ENCODE results near the gene KANSL1L.

Gene KANSL1L

GRCh38 chr2:210072493-210072892, 98.7 kb downstream of the KANSL1L start:
- Histone ChIP-seq H3K9ac (ENCODE audit: insufficient read length) (no peak overlapping the region), H3K36me3 (ENCODE audit: insufficient read depth, low read length) (no peaks in the 10 kb centered on the region), H3K27ac (no peak overlapping the region), H3K4me3 (no peak overlapping the region), H3K9me3 (ENCODE audit: low read depth, low read length) (no peaks in the 10 kb centered on the region)
- no peak for DNase-seq (ENCODE audit: low read depth, low spot score)
- TF ChIP-seq POLR2AphosphoS5 (IDR thresholded peaks at IDR 0.05; ENCODE audit: borderline replicate concordance, low read depth, low read length) (no peak), EZH2 (IDR thresholded peaks at IDR 0.05) (no peak), FOXP2 (optimal IDR thresholded peaks at IDR 0.05; ENCODE audit: control extremely low read depth, extremely low read length, insufficient read depth) (no peak)

- TF ChIP-seq EZH2 (IDR thresholded peaks at IDR 0.05) (no peak), POLR2AphosphoS5 (IDR thresholded peaks at IDR 0.05; ENCODE audit: borderline replicate concordance, low read depth, low read length) (no peak), FOXP2 (optimal IDR thresholded peaks at IDR 0.05; ENCODE audit: control extremely low read depth, extremely low read length, insufficient read depth) (no peak)
- Histone ChIP-seq H3K27ac (no peak overlapping the region), H3K4me3 (no peak overlapping the region)
Measured at GRCh38 chr2:210063306-210063705, 107.9 kb downstream of the KANSL1L start.

GRCh38 chr2:210055825-210056224, 115.4 kb downstream of the KANSL1L start:
- no peak for DNase-seq (ENCODE audit: low read depth, low spot score)
- Histone ChIP-seq H3K9ac (ENCODE audit: insufficient read length) (no peak overlapping the region), H3K36me3 (ENCODE audit: insufficient read depth, low read length) (no peaks in the 10 kb centered on the region), H3K9me3 (ENCODE audit: low read depth, low read length) (peaks cover 3% of the 10 kb centered on the region; the same call in 1 of the 2 replicates), H3K27ac (no peak overlapping the region), H3K4me3 (no peak overlapping the region)
- TF ChIP-seq FOXP2 (optimal IDR thresholded peaks at IDR 0.05; ENCODE audit: control extremely low read depth, extremely low read length, insufficient read depth) (no peak), POLR2AphosphoS5 (IDR thresholded peaks at IDR 0.05; ENCODE audit: borderline replicate concordance, low read depth, low read length) (no peak), EZH2 (IDR thresholded peaks at IDR 0.05) (no peak)

More at GRCh38 chr2:210063306-210063705, 107.9 kb downstream of the KANSL1L start:
- Histone ChIP-seq H3K9me3 (ENCODE audit: low read depth, low read length) (no peaks in the 10 kb centered on the region), H3K9ac (ENCODE audit: insufficient read length) (no peak overlapping the region), H3K36me3 (ENCODE audit: insufficient read depth, low read length) (no peaks in the 10 kb centered on the region)
- DNase-seq (ENCODE audit: low read depth, low spot score), result no peak

GRCh38 chr2:210054696-210055095, 116.5 kb downstream of the KANSL1L start:
- H3K36me3 ChIP-seq (ENCODE audit: insufficient read depth, low read length), result no peaks in the 10 kb centered on the region
- peaks cover 3% of the 10 kb centered on the region; the same call in 1 of the 2 replicates for H3K9me3 ChIP-seq (ENCODE audit: low read depth, low read length)
- H3K4me3 ChIP-seq, result no peak overlapping the region
- no peak overlapping the region for H3K9ac ChIP-seq (ENCODE audit: insufficient read length)
- DNase-seq (ENCODE audit: low read depth, low spot score), result no peak
- H3K27ac ChIP-seq, result no peak overlapping the region
- TF ChIP-seq POLR2AphosphoS5 (IDR thresholded peaks at IDR 0.05; ENCODE audit: borderline replicate concordance, low read depth, low read length) (no peak), FOXP2 (optimal IDR thresholded peaks at IDR 0.05; ENCODE audit: control extremely low read depth, extremely low read length, insufficient read depth) (no peak), EZH2 (IDR thresholded peaks at IDR 0.05) (no peak)

- DNase-seq (ENCODE audit: low read depth, low spot score), result no peak
- TF ChIP-seq EZH2 (IDR thresholded peaks at IDR 0.05), result no peak
- no peak for TF ChIP-seq FOXP2 (optimal IDR thresholded peaks at IDR 0.05; ENCODE audit: control extremely low read depth, extremely low read length, insufficient read depth)
- no peak for TF ChIP-seq POLR2AphosphoS5 (IDR thresholded peaks at IDR 0.05; ENCODE audit: borderline replicate concordance, low read depth, low read length)
- H3K4me3 ChIP-seq, result no peak overlapping the region
- peaks cover 10% of the 10 kb centered on the region for H3K36me3 ChIP-seq (ENCODE audit: insufficient read depth, low read length)
- peaks cover 3% of the 10 kb centered on the region; the same call in 1 of the 2 replicates for H3K9me3 ChIP-seq (ENCODE audit: low read depth, low read length)
- H3K27ac ChIP-seq, result no peak overlapping the region
- H3K9ac ChIP-seq (ENCODE audit: insufficient read length), result no peak overlapping the region
Measured at GRCh38 chr2:210050885-210051284, 120.3 kb downstream of the KANSL1L start.

GRCh38 chr2:210049831-210050230, 121.4 kb downstream of the KANSL1L start:
- H3K4me3 ChIP-seq, result no peak overlapping the region
- no peak overlapping the region for H3K27ac ChIP-seq
- H3K9me3 ChIP-seq (ENCODE audit: low read depth, low read length), result peaks cover 6% of the 10 kb centered on the region; the same call in 1 of the 2 replicates
- no peak overlapping the region for H3K9ac ChIP-seq (ENCODE audit: insufficient read length)
- DNase-seq (ENCODE audit: low read depth, low spot score), result no peak
- TF ChIP-seq POLR2AphosphoS5 (IDR thresholded peaks at IDR 0.05; ENCODE audit: borderline replicate concordance, low read depth, low read length) (no peak), FOXP2 (optimal IDR thresholded peaks at IDR 0.05; ENCODE audit: control extremely low read depth, extremely low read length, insufficient read depth) (no peak), EZH2 (IDR thresholded peaks at IDR 0.05) (no peak)
- peaks cover 11% of the 10 kb centered on the region for H3K36me3 ChIP-seq (ENCODE audit: insufficient read depth, low read length)

GRCh38 chr2:210046851-210047500, 124.2 kb downstream of the KANSL1L start:
- TF ChIP-seq EZH2 (IDR thresholded peaks at IDR 0.05), result no peak
- TF ChIP-seq POLR2AphosphoS5 (IDR thresholded peaks at IDR 0.05; ENCODE audit: borderline replicate concordance, low read depth, low read length), result no peak
- TF ChIP-seq FOXP2 (optimal IDR thresholded peaks at IDR 0.05; ENCODE audit: control extremely low read depth, extremely low read length, insufficient read depth), result no peak
- H3K36me3 ChIP-seq (ENCODE audit: insufficient read depth, low read length), result peaks cover 13% of the 10 kb centered on the region
- DNase-seq (ENCODE audit: low read depth, low spot score), result no peak
- no peak overlapping the region for H3K27ac ChIP-seq
- no peak overlapping the region for H3K9ac ChIP-seq (ENCODE audit: insufficient read length)
- 0 out of 2 replicates have a peak, but pooled peaks cover 3% of the 10 kb centered on the region for H3K9me3 ChIP-seq (ENCODE audit: low read depth, low read length)
- no peak overlapping the region for H3K4me3 ChIP-seq

GRCh38 chr2:210038078-210038477, 133.1 kb downstream of the KANSL1L start:
- no peak for TF ChIP-seq EZH2 (IDR thresholded peaks at IDR 0.05)
- TF ChIP-seq FOXP2 (optimal IDR thresholded peaks at IDR 0.05; ENCODE audit: control extremely low read depth, extremely low read length, insufficient read depth), result no peak
- no peak for TF ChIP-seq POLR2AphosphoS5 (IDR thresholded peaks at IDR 0.05; ENCODE audit: borderline replicate concordance, low read depth, low read length)
- peaks cover 3% of the 10 kb centered on the region; the same call in 1 of the 2 replicates for H3K36me3 ChIP-seq (ENCODE audit: insufficient read depth, low read length)
- H3K27ac ChIP-seq, result no peak overlapping the region
- H3K9ac ChIP-seq (ENCODE audit: insufficient read length), result no peak overlapping the region
- DNase-seq (ENCODE audit: low read depth, low spot score), result no peak
- H3K4me3 ChIP-seq, result no peak overlapping the region
- no peaks in the 10 kb centered on the region for H3K9me3 ChIP-seq (ENCODE audit: low read depth, low read length)

All from SK-N-MC (cell line).